Neural cell (in vitro differentiated cells): ENCODE results near the gene SLC37A3. TPM values are rescaled to one million over a fixed set of nuclear protein-coding genes. Genes with fewer than 3 reads are reported as not detected.

Experiments
- H2AFZ ChIP-seq: fragments of 200-600, 300-800 bp; sonication (generic), shearing (Covaris generic); 2 replicates; pipeline ENCODE4 v1.6.0; 2014; ENCODE audit warnings: low read depth, mild to moderate bottlenecking, antibody characterized with exemption, low read length, moderate library complexity
- H3F3A ChIP-seq: fragments of 200-600 bp; shearing (Covaris generic); 2 replicates; pipeline ENCODE4 v1.6.1; 2016; ENCODE audit warnings: mild to moderate bottlenecking, moderate library complexity, mixed read lengths, antibody characterized with exemption, low read length; ENCODE audit not compliant: insufficient read depth, poor library complexity, severe bottlenecking
- H3K27ac ChIP-seq: fragments of 200-600, 300-800 bp; sonication (generic), shearing (Covaris generic); 2 replicates; pipeline ENCODE4 v1.5.1; 2014; ENCODE audit warnings: mild to moderate bottlenecking, low read length, moderate library complexity
- H3K27me3 ChIP-seq: fragments of 300-800, 200-600 bp; sonication (generic), shearing (Covaris generic); 2 replicates; pipeline ENCODE4 v1.6.0; 2014; ENCODE audit warnings: mild to moderate bottlenecking, low read depth, low read length, moderate library complexity; ENCODE audit not compliant: insufficient read depth
- H3K36me3 ChIP-seq: fragments of 300-800, 200-600 bp; sonication (generic), shearing (Covaris generic); 2 replicates; pipeline ENCODE4 v1.5.1; 2014; ENCODE audit warnings: mild to moderate bottlenecking, antibody characterized with exemption, low read length, moderate library complexity; ENCODE audit not compliant: insufficient read depth
- H3K4me2 ChIP-seq: fragments of 300-800, 200-600 bp; sonication (generic), shearing (Covaris generic); 2 replicates; pipeline ENCODE4 v1.6.0; 2014; ENCODE audit warnings: mild to moderate bottlenecking, low read length
- H3K4me3 ChIP-seq: fragments of 300-800, 200-600 bp; sonication (generic), shearing (Covaris generic); 2 replicates; pipeline ENCODE4 v1.5.1; 2014; ENCODE audit warnings: mild to moderate bottlenecking, low read length, moderate library complexity
- H3K79me2 ChIP-seq: fragments of 200-600 bp; shearing (Covaris generic); replicated peaks from 2 replicates; pipeline ENCODE4 v1.6.0; 2014; ENCODE audit warnings: mild to moderate bottlenecking, low read length, moderate library complexity; ENCODE audit not compliant: insufficient read depth
- H3K9ac ChIP-seq: fragments of 300-800, 200-600 bp; sonication (generic), shearing (Covaris generic); 2 replicates; pipeline ENCODE4 v1.6.1; 2016; ENCODE audit warnings: mild to moderate bottlenecking, low read length, mixed read lengths
- H3K9me2 ChIP-seq: fragments of 200-600 bp; shearing (Covaris generic); 2 replicates; pipeline ENCODE4 v1.6.1; 2016; ENCODE audit warnings: mild to moderate bottlenecking, low read length, mixed read lengths; ENCODE audit not compliant: insufficient read depth
- H3K9me3 ChIP-seq: fragments of 200-600, 300-800 bp; sonication (generic), shearing (Covaris generic); 2 replicates; pipeline ENCODE4 v1.6.1; 2016; ENCODE audit warnings: mild to moderate bottlenecking, mixed run types, low read length, moderate library complexity, mixed read lengths
- H4K20me1 ChIP-seq: fragments of 200-600 bp; shearing (Covaris generic); 2 replicates; pipeline ENCODE4 v1.6.1; 2016; ENCODE audit warnings: mild to moderate bottlenecking, mixed run types; ENCODE audit not compliant: insufficient read depth
- EP300 ChIP-seq: fragments of 450-650 bp; conservative IDR thresholded peaks from 2 replicates; pipeline ENCODE4 v1.6.1; 2014; ENCODE audit warnings: antibody characterized with exemption, mild to moderate bottlenecking, moderate library complexity; ENCODE audit not compliant: poor library complexity, severe bottlenecking
- EZH2 ChIP-seq: fragments of 200-600, 300-800 bp; shearing (Covaris generic), sonication (generic); IDR thresholded peaks from 2 replicates; pipeline ENCODE4 v1.6.1; 2014; ENCODE audit warnings: antibody characterized with exemption, low read length, borderline replicate concordance, mild to moderate bottlenecking; ENCODE audit not compliant: insufficient read depth, poor library complexity, severe bottlenecking
- MXI1 ChIP-seq: fragments of 450-650 bp; conservative IDR thresholded peaks from 2 replicates; pipeline ENCODE4 v1.6.1; 2014; ENCODE audit warnings: antibody characterized with exemption, mild to moderate bottlenecking; ENCODE audit not compliant: poor library complexity, severe bottlenecking
- POLR2AphosphoS5 ChIP-seq: IDR thresholded peaks from 2 replicates; pipeline ENCODE4 v1.6.1; 2012
- RAD21 ChIP-seq: fragments of 450-650 bp; conservative IDR thresholded peaks from 2 replicates; pipeline ENCODE4 v1.6.1; 2014; ENCODE audit warnings: antibody characterized with exemption, mild to moderate bottlenecking, moderate library complexity
- SMC3 ChIP-seq: fragments of 450-650 bp; conservative IDR thresholded peaks from 2 replicates; pipeline ENCODE4 v1.6.1; 2014; ENCODE audit warnings: antibody characterized with exemption, mild to moderate bottlenecking, moderate library complexity; ENCODE audit not compliant: poor library complexity
- TAF1 ChIP-seq: IDR thresholded peaks from 2 replicates; pipeline ENCODE4 v1.6.1; 2012; ENCODE audit warnings: low read depth
- polyA plus RNA-seq: library from polyadenylated mRNA; depleted of rRNA; stranded (reverse); fragments of >200 nt; gene quantifications from 2 replicates; pipeline ENCODE4 v1.2.3, GENCODE V29; 2014
- TF ChIP-seq, protein P1 (sequence below): fragments of 450-650 bp; IDR thresholded peaks from 2 replicates; pipeline ENCODE4 v1.5.1; 2014; ENCODE audit warnings: antibody characterized with exemption, mild to moderate bottlenecking, moderate library complexity; ENCODE audit not compliant: poor library complexity, severe bottlenecking
- TF ChIP-seq, protein P2 (sequence below): IDR thresholded peaks from 2 replicates; pipeline ENCODE4 v1.6.1; 2012; ENCODE audit warnings: borderline replicate concordance

SLC37A3 gene
- polyA plus RNA-seq, 1 donor from 2014 or later, result 176 TPM

DNA sequence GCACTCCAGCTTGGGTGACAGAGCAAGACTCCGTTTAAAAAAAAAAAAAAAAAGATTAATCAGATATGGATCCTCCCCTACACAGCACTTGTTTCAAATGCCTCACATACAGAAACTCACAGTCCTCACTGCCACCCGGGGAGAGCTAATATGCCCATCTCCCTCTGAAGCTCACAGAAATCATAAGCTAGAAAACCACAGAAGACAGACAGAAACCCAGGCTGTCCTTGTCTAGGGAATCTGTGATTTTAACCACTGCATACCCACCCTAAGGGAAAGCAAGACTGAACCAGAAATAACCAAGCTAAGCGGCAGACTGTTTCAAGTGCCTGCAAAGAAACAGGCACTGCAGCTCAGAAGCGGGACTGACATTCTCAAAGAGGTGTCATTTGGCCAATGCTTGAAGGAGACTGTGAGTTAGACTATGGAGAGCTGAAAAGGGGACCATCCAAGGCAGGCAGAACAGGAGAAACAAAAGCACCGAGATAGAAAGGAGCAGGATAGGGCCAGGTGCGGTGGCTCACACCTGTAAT lies 37.6 kb downstream of the SLC37A3 start:
- TF ChIP-seq, protein P1, sequence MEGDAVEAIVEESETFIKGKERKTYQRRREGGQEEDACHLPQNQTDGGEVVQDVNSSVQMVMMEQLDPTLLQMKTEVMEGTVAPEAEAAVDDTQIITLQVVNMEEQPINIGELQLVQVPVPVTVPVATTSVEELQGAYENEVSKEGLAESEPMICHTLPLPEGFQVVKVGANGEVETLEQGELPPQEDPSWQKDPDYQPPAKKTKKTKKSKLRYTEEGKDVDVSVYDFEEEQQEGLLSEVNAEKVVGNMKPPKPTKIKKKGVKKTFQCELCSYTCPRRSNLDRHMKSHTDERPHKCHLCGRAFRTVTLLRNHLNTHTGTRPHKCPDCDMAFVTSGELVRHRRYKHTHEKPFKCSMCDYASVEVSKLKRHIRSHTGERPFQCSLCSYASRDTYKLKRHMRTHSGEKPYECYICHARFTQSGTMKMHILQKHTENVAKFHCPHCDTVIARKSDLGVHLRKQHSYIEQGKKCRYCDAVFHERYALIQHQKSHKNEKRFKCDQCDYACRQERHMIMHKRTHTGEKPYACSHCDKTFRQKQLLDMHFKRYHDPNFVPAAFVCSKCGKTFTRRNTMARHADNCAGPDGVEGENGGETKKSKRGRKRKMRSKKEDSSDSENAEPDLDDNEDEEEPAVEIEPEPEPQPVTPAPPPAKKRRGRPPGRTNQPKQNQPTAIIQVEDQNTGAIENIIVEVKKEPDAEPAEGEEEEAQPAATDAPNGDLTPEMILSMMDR, result no peak
- TF ChIP-seq SMC3, result no peak
- no peak for TF ChIP-seq MXI1
- TF ChIP-seq TAF1, result no peak
- no peak for TF ChIP-seq EP300
- TF ChIP-seq POLR2AphosphoS5, result no peak
- no peak for TF ChIP-seq RAD21
- TF ChIP-seq EZH2, result no peak
- TF ChIP-seq, protein P2, sequence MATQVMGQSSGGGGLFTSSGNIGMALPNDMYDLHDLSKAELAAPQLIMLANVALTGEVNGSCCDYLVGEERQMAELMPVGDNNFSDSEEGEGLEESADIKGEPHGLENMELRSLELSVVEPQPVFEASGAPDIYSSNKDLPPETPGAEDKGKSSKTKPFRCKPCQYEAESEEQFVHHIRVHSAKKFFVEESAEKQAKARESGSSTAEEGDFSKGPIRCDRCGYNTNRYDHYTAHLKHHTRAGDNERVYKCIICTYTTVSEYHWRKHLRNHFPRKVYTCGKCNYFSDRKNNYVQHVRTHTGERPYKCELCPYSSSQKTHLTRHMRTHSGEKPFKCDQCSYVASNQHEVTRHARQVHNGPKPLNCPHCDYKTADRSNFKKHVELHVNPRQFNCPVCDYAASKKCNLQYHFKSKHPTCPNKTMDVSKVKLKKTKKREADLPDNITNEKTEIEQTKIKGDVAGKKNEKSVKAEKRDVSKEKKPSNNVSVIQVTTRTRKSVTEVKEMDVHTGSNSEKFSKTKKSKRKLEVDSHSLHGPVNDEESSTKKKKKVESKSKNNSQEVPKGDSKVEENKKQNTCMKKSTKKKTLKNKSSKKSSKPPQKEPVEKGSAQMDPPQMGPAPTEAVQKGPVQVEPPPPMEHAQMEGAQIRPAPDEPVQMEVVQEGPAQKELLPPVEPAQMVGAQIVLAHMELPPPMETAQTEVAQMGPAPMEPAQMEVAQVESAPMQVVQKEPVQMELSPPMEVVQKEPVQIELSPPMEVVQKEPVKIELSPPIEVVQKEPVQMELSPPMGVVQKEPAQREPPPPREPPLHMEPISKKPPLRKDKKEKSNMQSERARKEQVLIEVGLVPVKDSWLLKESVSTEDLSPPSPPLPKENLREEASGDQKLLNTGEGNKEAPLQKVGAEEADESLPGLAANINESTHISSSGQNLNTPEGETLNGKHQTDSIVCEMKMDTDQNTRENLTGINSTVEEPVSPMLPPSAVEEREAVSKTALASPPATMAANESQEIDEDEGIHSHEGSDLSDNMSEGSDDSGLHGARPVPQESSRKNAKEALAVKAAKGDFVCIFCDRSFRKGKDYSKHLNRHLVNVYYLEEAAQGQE, result no peak
- H3K4me3 ChIP-seq, result no peak overlapping the region

DNA sequence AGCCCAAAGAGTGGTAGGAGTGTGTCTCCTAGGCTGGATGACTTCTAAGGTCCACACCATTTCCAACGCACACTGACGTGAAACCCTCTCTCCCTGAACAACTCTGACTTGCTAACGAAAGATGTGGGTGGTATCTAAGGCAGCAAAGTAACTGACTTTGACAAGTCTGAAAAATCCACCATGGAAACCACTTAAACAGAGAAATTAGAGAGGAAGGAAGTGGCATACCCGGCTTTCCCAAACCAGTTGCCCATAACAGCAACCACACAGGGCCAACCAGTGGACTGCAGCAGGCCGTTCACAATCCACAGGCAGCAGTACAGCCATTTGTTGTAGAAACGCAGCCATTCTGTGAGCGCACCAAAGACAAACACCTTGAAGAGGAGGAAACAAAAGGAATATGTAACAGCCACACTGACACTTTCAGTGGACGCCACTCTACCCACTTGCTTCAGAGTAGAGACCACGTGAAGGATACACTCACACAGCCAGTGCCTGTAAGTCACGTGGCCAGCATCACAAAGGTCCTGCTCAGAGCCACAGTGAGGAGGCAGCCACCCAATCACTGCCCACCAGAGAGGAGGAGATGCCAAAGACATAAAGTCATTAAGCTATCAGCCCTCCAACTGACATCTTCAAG lies 39.8 kb downstream of the SLC37A3 start:
- no peaks in the 10 kb centered on the region for H4K20me1 ChIP-seq
- no peak overlapping the region for H2AFZ ChIP-seq
- no peak overlapping the region for H3K4me3 ChIP-seq
- H3K9ac ChIP-seq, result no peak overlapping the region
- no peak overlapping the region for H3K4me2 ChIP-seq
- H3F3A ChIP-seq, result no peaks in the 10 kb centered on the region
- no peak for TF ChIP-seq TAF1
- TF ChIP-seq MXI1, result no peak
- TF ChIP-seq RAD21, result no peak
- no peak for TF ChIP-seq EZH2
- TF ChIP-seq EP300, result no peak
- no peak for TF ChIP-seq SMC3
- TF ChIP-seq, protein P1, result no peak
- no peak for TF ChIP-seq POLR2AphosphoS5
- TF ChIP-seq, protein P2, result no peak
- H3K36me3 ChIP-seq, result no peaks in the 10 kb centered on the region
- H3K9me2 ChIP-seq, result no peaks in the 10 kb centered on the region
- H3K9me3 ChIP-seq, result no peaks in the 10 kb centered on the region
- no peak overlapping the region for H3K27ac ChIP-seq
- H3K79me2 ChIP-seq, result no peaks in the 10 kb centered on the region
- H3K27me3 ChIP-seq, result no peaks in the 10 kb centered on the region

More for the DNA sequence above, 37.6 kb downstream of the SLC37A3 start:
- H3K27ac ChIP-seq, result no peak overlapping the region
- H3K9me2 ChIP-seq, result no peaks in the 10 kb centered on the region
- no peaks in the 10 kb centered on the region for H3K9me3 ChIP-seq
- H3K4me2 ChIP-seq, result no peak overlapping the region
- no peak overlapping the region for H2AFZ ChIP-seq
- no peaks in the 10 kb centered on the region for H4K20me1 ChIP-seq
- no peaks in the 10 kb centered on the region for H3K27me3 ChIP-seq
- no peaks in the 10 kb centered on the region for H3F3A ChIP-seq
- H3K79me2 ChIP-seq, result no peaks in the 10 kb centered on the region
- no peak overlapping the region for H3K9ac ChIP-seq
- H3K36me3 ChIP-seq, result no peaks in the 10 kb centered on the region
